Hepatocyte (in vitro differentiated cells): ENCODE measurements around the gene FAXDC2.

Source experiments
- CTCF ChIP-seq: fragments of 200-600 bp; sonication (generic); IDR thresholded peaks from 2 replicates; pipeline ENCODE4 v1.5.1; 2016; ENCODE audit warnings: antibody characterized with exemption, mild to moderate bottlenecking; ENCODE audit not compliant: poor library complexity
- EZH2 ChIP-seq: fragments of 200-600 bp; sonication (generic); IDR thresholded peaks from 2 replicates; pipeline ENCODE4 v1.6.1; 2016; ENCODE audit warnings: antibody characterized with exemption, mild to moderate bottlenecking, borderline replicate concordance

GRCh38 chr5:154829589-154830218 is 20.7 kb downstream of the FAXDC2 start:
- TF ChIP-seq EZH2 (no peak), CTCF (no peak)
